ENCODE data around the gene AMOTL1. TPM values are rescaled to one million over a fixed set of nuclear protein-coding genes. Genes with fewer than 3 reads are reported as not detected.

Gene AMOTL1
- total RNA-seq, 1 donor from 2014 or later, result 38.1 TPM

GRCh38 chr11:94858012-94858705 lies 90.0 kb downstream of the AMOTL1 start:
- DNase-seq, result no peak

- DNase-seq, result no peak
These were observed 92.2 kb downstream of the AMOTL1 start for GRCh38 chr11:94860333-94860732.

GRCh38 chr11:94861306-94861845 lies 93.2 kb downstream of the AMOTL1 start:
- no peak for DNase-seq

- DNase-seq, result no peak
These were observed 95.0 kb downstream of the AMOTL1 start for GRCh38 chr11:94862926-94863880.

- DNase-seq, result no peak
These were observed 96.4 kb downstream of the AMOTL1 start for GRCh38 chr11:94864506-94865045.

- no peak for DNase-seq
These were observed 98.2 kb downstream of the AMOTL1 start for GRCh38 chr11:94866231-94866822.

- no peak for DNase-seq
These were observed 99.0 kb downstream of the AMOTL1 start for GRCh38 chr11:94866936-94867795.

- no peak for DNase-seq
These were observed 100.3 kb downstream of the AMOTL1 start for GRCh38 chr11:94868468-94868867.

- no peak for DNase-seq
These were observed 101.0 kb downstream of the AMOTL1 start for GRCh38 chr11:94869186-94869585.

- DNase-seq, result no peak
These were observed 102.3 kb downstream of the AMOTL1 start for GRCh38 chr11:94870422-94870821.

- no peak for DNase-seq
These were observed 103.5 kb downstream of the AMOTL1 start for GRCh38 chr11:94871491-94872185.

GRCh38 chr11:94873916-94874540 lies 105.9 kb downstream of the AMOTL1 start:
- no peak for DNase-seq

- DNase-seq, result no peak
These were observed 108.1 kb downstream of the AMOTL1 start for GRCh38 chr11:94876222-94876621.

- peak; percentile 96 for DNase-seq
These were observed 108.7 kb downstream of the AMOTL1 start for GRCh38 chr11:94876645-94877442.

GRCh38 chr11:94877443-94878200 lies 109.5 kb downstream of the AMOTL1 start:
- DNase-seq, result no peak

GRCh38 chr11:94879006-94879405 lies 110.8 kb downstream of the AMOTL1 start:
- DNase-seq, result no peak

- DNase-seq, result no peak
These were observed 112.1 kb downstream of the AMOTL1 start for GRCh38 chr11:94880216-94880615.

GRCh38 chr11:94882931-94883330 lies 114.8 kb downstream of the AMOTL1 start:
- peak; percentile 43 for DNase-seq

- DNase-seq, result no peak
These were observed 115.7 kb downstream of the AMOTL1 start for GRCh38 chr11:94883878-94884277.

Data from dermis blood vessel endothelial cell (primary cell).